CD4-positive, alpha-beta T cell (primary cell): Measurements from ENCODE around the gene BBOF1. TPM values are rescaled to one million over a fixed set of nuclear protein-coding genes. Genes with fewer than 3 reads are reported as not detected.

Experiments
- ATAC-seq: fragments of 200-7000 bp; cut with Tn5 transposase; one replicate; pipeline ENCODE4 v1.10.0; 2022; ENCODE audit warnings: mild to moderate bottlenecking; ENCODE audit not compliant: poor library complexity
- CTCF ChIA-PET: fragments of 350-600 bp; sonication (Branson Sonifier 250); formaldehyde crosslinking; loops from one replicate; lab custom pipeline; 2021; ENCODE audit warnings: antibody characterized with exemption, inconsistent platforms; lab: Charles Lee
- POLR2A ChIA-PET: fragments of 350-600 bp; sonication (Branson Sonifier 250); formaldehyde crosslinking; loops from one replicate; lab custom pipeline; 2021; ENCODE audit warnings: antibody characterized with exemption, inconsistent platforms; lab: Charles Lee
- DNase-seq, 14 experiments: peaks; one replicate each; pipeline ENCODE4 v3.0.0-alpha.2; 2013 to 2020; ENCODE audit warnings: mixed read lengths in 2 of 14
- H3K27ac ChIP-seq, 2 donors: one replicate each; pipeline versions ENCODE4 v1.5.1 to v1.7.0; 2013; ENCODE audit warnings: low read length in 2 of 2, low read depth in 1 of 2, mild to moderate bottlenecking in 1 of 2
- H3K27me3 ChIP-seq, 2 experiments: 1 replicate in 1 of 2; 2 replicates in 1 of 2; pipeline versions ENCODE4 v1.6.1 to v1.7.0; 2013; ENCODE audit warnings: low read length in 2 of 2, control low read depth in 1 of 2, mild to moderate bottlenecking in 1 of 2, moderate library complexity in 1 of 2; ENCODE audit not compliant: insufficient read depth in 2 of 2, control insufficient read depth in 1 of 2
- H3K36me3 ChIP-seq: one replicate; pipeline ENCODE4 v1.6.1; 2013; ENCODE audit warnings: low read length, control low read depth; ENCODE audit not compliant: insufficient read depth
- H3K4me1 ChIP-seq: one replicate; pipeline ENCODE4 v1.6.1; 2013; ENCODE audit warnings: low read length, control low read depth; ENCODE audit not compliant: insufficient read depth
- H3K4me3 ChIP-seq: one replicate; pipeline ENCODE4 v1.5.1; 2013; ENCODE audit warnings: mild to moderate bottlenecking, low read length, moderate library complexity
- H3K9me3 ChIP-seq, 2 experiments: 1 replicate in 1 of 2; 2 replicates in 1 of 2; pipeline versions ENCODE4 v1.6.1 to v1.7.0; 2013; ENCODE audit warnings: low read length in 2 of 2, mild to moderate bottlenecking in 2 of 2, control low read depth in 1 of 2, moderate library complexity in 1 of 2; ENCODE audit not compliant: control insufficient read depth in 1 of 2, insufficient read depth in 1 of 2
- H3K27ac Mint-ChIP-seq: one replicate; pipeline ENCODE4 v1.8.0; 2020; ENCODE audit warnings: mixed read lengths
- H3K27me3 Mint-ChIP-seq: one replicate; pipeline ENCODE4 v1.8.0; 2021; ENCODE audit warnings: mixed read lengths
- H3K36me3 Mint-ChIP-seq: one replicate; pipeline ENCODE4 v1.8.0; 2021; ENCODE audit warnings: low read depth, mixed read lengths
- H3K4me1 Mint-ChIP-seq: one replicate; pipeline ENCODE4 v1.8.0; 2021; ENCODE audit warnings: low read depth, mixed read lengths
- H3K4me3 Mint-ChIP-seq: one replicate; pipeline ENCODE4 v1.8.0; 2020; ENCODE audit warnings: mild to moderate bottlenecking, mixed read lengths
- H3K9me3 Mint-ChIP-seq: one replicate; pipeline ENCODE4 v1.8.0; 2020; ENCODE audit warnings: mixed read lengths
- intact Hi-C, 2 experiments: fragments of 100-400 bp; cut with DNase I in 1 of 2; cut with micrococcal nuclease in 1 of 2; formaldehyde crosslinking; loops; one replicate each; pipeline versions ENCODE4 v1.15.1 to v1.9.0; 2023 to 2025; cut with DNase I, micrococcal nuclease
- total RNA-seq, 174 experiments: library from RNA in 2 of 174; stranded (reverse) in 2 of 174; gene quantifications; one replicate each; pipeline ENCODE4 v1.2.3 and lab custom pipeline; 2021 to 2026
- TF ChIP-seq, protein P1 (sequence below): fragments of 200-600 bp; IDR thresholded peaks from one replicate; pipeline ENCODE4 v1.8.0; 2022; ENCODE audit warnings: antibody characterized with exemption, mild to moderate bottlenecking

BBOF1 gene
- total RNA-seq, 2 experiments from 2014 or later: 1.8 to 2.4 TPM

DNA sequence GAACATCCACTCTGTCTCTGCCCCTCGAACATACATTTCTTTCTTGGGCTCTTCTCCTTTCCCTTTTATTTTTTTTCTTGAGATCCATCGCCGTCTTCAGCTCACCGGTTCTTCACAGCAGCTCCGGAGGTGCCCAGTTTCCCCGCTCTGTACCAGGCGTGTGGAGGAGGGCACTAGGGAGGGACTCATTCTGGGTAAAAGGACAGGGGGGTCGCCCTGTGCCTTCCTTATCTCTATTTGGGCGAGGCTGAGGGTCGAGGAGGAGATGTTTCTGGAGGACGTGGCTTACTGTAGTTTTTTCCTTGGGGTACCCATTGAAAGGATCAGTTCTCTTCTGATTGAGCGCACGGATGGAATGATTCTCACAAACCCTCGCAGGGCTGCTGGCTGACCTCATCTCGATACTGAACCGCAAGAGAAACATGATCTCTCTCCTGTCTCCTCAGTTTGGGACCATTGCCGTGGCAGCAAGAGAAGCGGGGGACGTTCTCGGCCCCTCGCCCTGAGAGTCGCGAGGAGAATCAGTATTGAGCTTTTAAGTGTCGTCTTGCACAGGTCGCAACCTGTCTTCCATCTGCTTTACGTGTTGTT is 66.0 kb downstream of the BBOF1 start:
- H3K4me3 ChIP-seq: peak overlapping the region; percentile 95
- DNase-seq (peak in 1 of 14 experiments; percentile 0), ATAC-seq (peak; percentile 6)
- POLR2A ChIA-PET: interaction anchor here (1.0 to 1.7 kb wide), 3 partner anchors 66 to 678 kb away, joined by 3 to 6 read pairs (median 4); partner anchors contain the start of genes BBOF1, COQ6, ENTPD5 and FAM161B
- TF ChIP-seq, protein P1, sequence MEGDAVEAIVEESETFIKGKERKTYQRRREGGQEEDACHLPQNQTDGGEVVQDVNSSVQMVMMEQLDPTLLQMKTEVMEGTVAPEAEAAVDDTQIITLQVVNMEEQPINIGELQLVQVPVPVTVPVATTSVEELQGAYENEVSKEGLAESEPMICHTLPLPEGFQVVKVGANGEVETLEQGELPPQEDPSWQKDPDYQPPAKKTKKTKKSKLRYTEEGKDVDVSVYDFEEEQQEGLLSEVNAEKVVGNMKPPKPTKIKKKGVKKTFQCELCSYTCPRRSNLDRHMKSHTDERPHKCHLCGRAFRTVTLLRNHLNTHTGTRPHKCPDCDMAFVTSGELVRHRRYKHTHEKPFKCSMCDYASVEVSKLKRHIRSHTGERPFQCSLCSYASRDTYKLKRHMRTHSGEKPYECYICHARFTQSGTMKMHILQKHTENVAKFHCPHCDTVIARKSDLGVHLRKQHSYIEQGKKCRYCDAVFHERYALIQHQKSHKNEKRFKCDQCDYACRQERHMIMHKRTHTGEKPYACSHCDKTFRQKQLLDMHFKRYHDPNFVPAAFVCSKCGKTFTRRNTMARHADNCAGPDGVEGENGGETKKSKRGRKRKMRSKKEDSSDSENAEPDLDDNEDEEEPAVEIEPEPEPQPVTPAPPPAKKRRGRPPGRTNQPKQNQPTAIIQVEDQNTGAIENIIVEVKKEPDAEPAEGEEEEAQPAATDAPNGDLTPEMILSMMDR: no peak
- no peaks in the 10 kb centered on the region for H3K36me3 ChIP-seq
- no peaks in the 10 kb centered on the region for H3K27me3 ChIP-seq
- peaks cover 25% of the 10 kb centered on the region for H3K4me1 ChIP-seq
- CTCF ChIA-PET: no interaction called here
- Mint-ChIP-seq H3K27me3 (no peaks in the 10 kb centered on the region), H3K27ac (peak overlapping the region; percentile 86), H3K4me3 (peak overlapping the region; percentile 94), H3K36me3 (peaks cover 16% of the 10 kb centered on the region), H3K4me1 (peaks cover 36% of the 10 kb centered on the region), H3K9me3 (no peaks in the 10 kb centered on the region)
- H3K9me3 ChIP-seq: no peaks in the 10 kb centered on the region
- peak overlapping the region; percentile 52 to 72 for H3K27ac ChIP-seq
- intact Hi-C loops: loop anchor here in 1 of 2 experiments (2.0 to 10.0 kb wide), 5 partner anchors 66 to 1160 kb away; partner anchors contain the start of genes BBOF1, DCAF4, ENTPD5 and ISCA2

DNA sequence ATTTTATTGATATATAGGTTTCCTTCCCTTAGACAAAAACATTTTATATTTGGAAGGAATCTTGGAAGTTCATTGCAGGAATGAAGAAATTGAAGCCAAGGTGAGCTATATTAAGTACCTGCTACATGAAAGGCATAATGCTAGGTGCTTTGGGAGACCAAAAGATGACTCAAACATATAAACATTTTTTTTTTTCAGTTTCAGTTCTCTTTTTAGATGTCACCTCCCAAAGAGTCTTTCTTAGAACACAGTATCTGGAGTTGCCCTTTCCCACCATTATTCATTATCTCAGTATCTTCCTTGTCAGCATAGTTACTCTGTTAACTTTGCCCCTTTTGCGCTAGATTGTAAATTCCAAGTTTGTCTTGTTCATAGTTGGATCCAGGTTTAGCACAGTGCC is 66.7 kb downstream of the BBOF1 start:
- ChIA-PET CTCF (no interaction called here), POLR2A (no interaction called here)
- Histone ChIP-seq H3K27ac (peak overlapping the region in 1 of 2 donors; percentile 52), H3K4me3 (peak overlapping the region; percentile 95), H3K9me3 (no peaks in the 10 kb centered on the region), H3K27me3 (no peaks in the 10 kb centered on the region), H3K4me1 (peaks cover 25% of the 10 kb centered on the region), H3K36me3 (no peaks in the 10 kb centered on the region)
- Mint-ChIP-seq H3K4me3 (peak overlapping the region; percentile 94), H3K9me3 (no peaks in the 10 kb centered on the region), H3K27me3 (no peaks in the 10 kb centered on the region), H3K27ac (peak overlapping the region; percentile 86), H3K4me1 (peaks cover 36% of the 10 kb centered on the region), H3K36me3 (peaks cover 18% of the 10 kb centered on the region)
- intact Hi-C loops: loop anchor here in 1 of 2 experiments (2.0 to 10.0 kb wide), 5 partner anchors 67 to 1161 kb away; partner anchors contain the start of genes BBOF1, DCAF4, ENTPD5 and ISCA2
- no peak for ATAC-seq
- DNase-seq: peak in 1 of 14 experiments; percentile 4
- TF ChIP-seq, protein P1: no peak

DNA sequence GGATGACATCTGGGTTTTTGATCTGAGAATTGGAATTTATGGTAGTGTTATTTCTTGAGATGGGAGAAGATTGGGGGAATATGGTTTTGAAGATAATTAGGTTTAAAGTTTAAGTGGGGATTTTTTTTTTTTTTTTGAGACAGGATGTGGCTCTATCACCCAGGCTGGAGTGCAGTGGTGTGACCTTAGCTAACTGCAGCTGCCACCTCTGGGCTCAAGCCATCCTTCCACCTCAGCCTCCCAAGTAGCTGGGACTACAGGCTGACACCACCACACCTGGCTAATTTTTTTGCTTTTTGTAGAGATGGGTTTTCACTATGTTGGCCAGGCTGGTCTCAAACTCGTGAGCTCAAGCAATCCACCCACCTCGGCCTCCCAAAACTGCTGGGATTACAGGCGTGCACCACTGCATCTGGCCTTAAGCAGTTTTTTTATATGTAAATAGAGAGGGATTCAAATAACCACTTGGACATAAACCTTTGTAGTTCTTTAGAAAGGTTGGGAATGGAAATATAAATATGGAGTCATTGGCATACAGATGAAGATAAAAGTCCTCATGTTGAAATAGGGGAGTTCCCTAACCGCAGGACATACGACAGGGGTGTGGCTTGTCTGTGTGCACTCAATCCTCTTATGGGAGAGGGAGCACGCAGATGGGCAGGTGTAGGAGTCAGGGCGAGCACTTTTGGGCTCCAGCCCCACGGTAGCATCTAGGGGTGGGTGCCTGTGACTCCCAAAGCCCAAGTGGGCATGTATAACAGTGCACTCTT is 70.3 kb downstream of the BBOF1 start:
- Mint-ChIP-seq H3K36me3 (peaks cover 22% of the 10 kb centered on the region), H3K9me3 (no peaks in the 10 kb centered on the region)
- no peaks in the 10 kb centered on the region for H3K27me3 ChIP-seq

More for the DNA sequence above, 70.3 kb downstream of the BBOF1 start:
- peaks cover 18% of the 10 kb centered on the region for H3K4me1 Mint-ChIP-seq
- TF ChIP-seq, protein P1: no peak
- Histone ChIP-seq H3K27ac (no peak overlapping the region), H3K9me3 (no peaks in the 10 kb centered on the region), H3K4me1 (peaks cover 15% of the 10 kb centered on the region), H3K4me3 (no peak overlapping the region), H3K36me3 (peaks cover 8% of the 10 kb centered on the region)
- intact Hi-C loops: loop anchor here in 1 of 2 experiments (10.0 kb wide), 4 partner anchors 405 to 1165 kb away; partner anchors contain the start of genes DCAF4, ISCA2, NPC2 and RBM25
- POLR2A ChIA-PET: no interaction called here
- H3K4me3 Mint-ChIP-seq: no peak overlapping the region
- CTCF ChIA-PET: no interaction called here
- DNase-seq: peak in 2 of 14 experiments; percentile 14 to 30
- no peak for ATAC-seq
- no peak overlapping the region for H3K27ac Mint-ChIP-seq
- no peaks in the 10 kb centered on the region for H3K27me3 Mint-ChIP-seq
